Astrocyte of the cerebellum (primary cell): ENCODE measurements around the gene ANKS1B.
"Not testable (repeated sequence)": the region's sequence is repeated elsewhere in the genome, so short reads cannot be mapped to it uniquely, and the experiment has no call there.

Experiments
- DNase-seq: peaks from one replicate; pipeline ENCODE4 v3.0.0-alpha.2; 2011; ENCODE audit warnings: low read depth
- H3K4me3 ChIP-seq: 2 replicates; pipeline ENCODE4 v1.5.1; 2011; ENCODE audit warnings: mild to moderate bottlenecking, low read depth, low read length, moderate library complexity
- in situ Hi-C: cut with HindIII; loops from 2 replicates; pipeline ENCODE4 v1.10.0; 2017; ENCODE audit warnings: low sequenced_read_pairs
- TF ChIP-seq, protein P1 (sequence below): IDR thresholded peaks from 2 replicates; pipeline ENCODE4 v1.5.1; 2012; ENCODE audit warnings: low read length, low read depth, moderate library complexity, mild to moderate bottlenecking; ENCODE audit errors: missing control alignments

Gene ANKS1B

DNA sequence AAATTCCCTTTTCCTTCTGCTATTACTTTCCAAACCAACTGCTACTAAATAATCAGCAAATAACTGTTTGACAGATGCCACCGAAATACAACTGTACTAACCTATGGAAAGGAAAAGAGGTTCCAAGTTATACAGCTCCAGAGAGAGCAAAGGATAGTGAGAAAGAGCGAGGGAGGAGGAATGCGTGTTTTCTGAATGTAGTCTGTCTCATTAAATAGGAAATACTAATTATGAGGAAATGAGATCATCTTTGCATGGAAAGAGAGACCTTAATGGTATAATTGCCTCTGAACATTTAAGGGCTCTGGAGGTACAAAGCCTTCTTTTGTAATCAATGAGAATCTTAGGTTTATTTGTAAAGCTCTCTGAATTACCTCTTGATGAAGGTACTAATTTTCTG is 1144.4 kb downstream of the ANKS1B start:
- no peak for DNase-seq
- TF ChIP-seq, protein P1, sequence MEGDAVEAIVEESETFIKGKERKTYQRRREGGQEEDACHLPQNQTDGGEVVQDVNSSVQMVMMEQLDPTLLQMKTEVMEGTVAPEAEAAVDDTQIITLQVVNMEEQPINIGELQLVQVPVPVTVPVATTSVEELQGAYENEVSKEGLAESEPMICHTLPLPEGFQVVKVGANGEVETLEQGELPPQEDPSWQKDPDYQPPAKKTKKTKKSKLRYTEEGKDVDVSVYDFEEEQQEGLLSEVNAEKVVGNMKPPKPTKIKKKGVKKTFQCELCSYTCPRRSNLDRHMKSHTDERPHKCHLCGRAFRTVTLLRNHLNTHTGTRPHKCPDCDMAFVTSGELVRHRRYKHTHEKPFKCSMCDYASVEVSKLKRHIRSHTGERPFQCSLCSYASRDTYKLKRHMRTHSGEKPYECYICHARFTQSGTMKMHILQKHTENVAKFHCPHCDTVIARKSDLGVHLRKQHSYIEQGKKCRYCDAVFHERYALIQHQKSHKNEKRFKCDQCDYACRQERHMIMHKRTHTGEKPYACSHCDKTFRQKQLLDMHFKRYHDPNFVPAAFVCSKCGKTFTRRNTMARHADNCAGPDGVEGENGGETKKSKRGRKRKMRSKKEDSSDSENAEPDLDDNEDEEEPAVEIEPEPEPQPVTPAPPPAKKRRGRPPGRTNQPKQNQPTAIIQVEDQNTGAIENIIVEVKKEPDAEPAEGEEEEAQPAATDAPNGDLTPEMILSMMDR: no peak
- no peak overlapping the region for H3K4me3 ChIP-seq
- in situ Hi-C loops: no loop called here

GRCh38 chr12:98838231-98838647 is 1146.5 kb downstream of the ANKS1B start:
- TF ChIP-seq, protein P1: peak; percentile 66
- no peak overlapping the region for H3K4me3 ChIP-seq
- DNase-seq: peak; percentile 32
- in situ Hi-C loops: no loop called here

- DNase-seq: peak; percentile 98
- not testable (repeated sequence) for H3K4me3 ChIP-seq
Measured at GRCh38 chr12:98837134-98837752, 1147.5 kb downstream of the ANKS1B start.

DNA sequence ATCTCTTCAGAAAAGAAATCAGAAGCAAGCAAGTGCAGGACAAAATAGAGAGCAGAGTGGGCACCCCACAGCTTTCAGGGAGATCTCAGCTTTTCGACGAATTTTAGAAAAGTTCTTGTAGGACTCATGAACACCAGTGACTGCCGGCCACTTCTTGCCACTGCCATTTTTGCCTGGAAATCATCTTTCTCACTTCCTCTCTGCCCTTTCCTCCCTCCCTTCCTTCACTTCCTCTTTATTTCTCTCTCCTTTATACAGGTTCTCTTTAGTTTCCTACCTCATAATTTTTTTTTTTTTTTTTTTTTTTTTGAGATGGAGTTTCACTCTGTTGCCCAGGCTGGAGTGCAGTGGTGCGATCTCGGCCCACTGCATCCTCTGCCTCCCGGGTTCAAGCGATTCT is 1154.1 kb downstream of the ANKS1B start:
- in situ Hi-C loops: no loop called here
- TF ChIP-seq, protein P1: no peak

More at GRCh38 chr12:98837134-98837752, 1147.5 kb downstream of the ANKS1B start:
- in situ Hi-C loops: not testable (repeated sequence)

GRCh38 chr12:98828802-98829600 is 1155.7 kb downstream of the ANKS1B start:
- TF ChIP-seq, protein P1: no peak
- DNase-seq: no peak
- in situ Hi-C loops: no loop called here
- no peak overlapping the region for H3K4me3 ChIP-seq

More for the DNA sequence above, 1154.1 kb downstream of the ANKS1B start:
- DNase-seq: no peak
- no peak overlapping the region for H3K4me3 ChIP-seq

GRCh38 chr12:98823012-98823411 is 1161.7 kb downstream of the ANKS1B start:
- in situ Hi-C loops: no loop called here
- H3K4me3 ChIP-seq: no peak overlapping the region
- TF ChIP-seq, protein P1: no peak
- DNase-seq: no peak

- H3K4me3 ChIP-seq: no peak overlapping the region
- in situ Hi-C loops: no loop called here
- TF ChIP-seq, protein P1: no peak
- no peak for DNase-seq
Measured at GRCh38 chr12:98821866-98822265, 1162.9 kb downstream of the ANKS1B start.
